ENCODE data around the gene ITGAE.

ITGAE gene

GRCh38 chr17:3732210-3732621 is 68.8 kb downstream of the ITGAE start:
- Histone ChIP-seq H3K27ac (ENCODE audit: extremely low read depth, low read depth, low read length) (no peak overlapping the region), H3K36me3 (ENCODE audit: control insufficient read depth in 2 of 2, insufficient read depth in 1 of 2, low read length in 2 of 2) (peaks cover 14% of the 10 kb centered on the region in 2 experiments), H3K9me3 (ENCODE audit: control insufficient read depth, insufficient read depth, low read depth, low read length) (no peaks in the 10 kb centered on the region), H3K4me1 (ENCODE audit: control insufficient read depth, insufficient read depth, low read length) (no peaks in the 10 kb centered on the region), H3K4me3 (ENCODE audit: low read depth, low read length) (no peak overlapping the region)
- TF ChIP-seq ZBTB17 (tag by site-specific recombination; IDR thresholded peaks at IDR 0.05), result peak; percentile 13; the same call in 1 of the 2 replicates
- TF ChIP-seq ZSCAN30 (tag by site-specific recombination; IDR thresholded peaks at IDR 0.05), result no peak
- no peak for TF ChIP-seq ZNF426 (tag by site-specific recombination; IDR thresholded peaks at IDR 0.05)
- POLR2A ChIA-PET, result no interaction called here
- CTCF ChIA-PET, result interaction anchor here (0.6 to 9.6 kb wide), 6 partner anchors 8 to 669 kb away, joined by 3 to 172 read pairs (median 12); partner anchors contain the start of genes HASPIN and NCBP3

- ChIA-PET POLR2A (interaction anchor here (0.6 to 1.1 kb wide), 2 partner anchors 24 to 116 kb away, joined by 3 read pairs; no protein-coding TSS in a partner anchor), CTCF (interaction anchor here (0.7 to 1.7 kb wide), 2 partner anchors 97 to 344 kb away, joined by 3 to 4 read pairs; no protein-coding TSS in a partner anchor)
- Histone ChIP-seq H3K4me1 (ENCODE audit: control insufficient read depth, insufficient read depth, low read length) (no peaks in the 10 kb centered on the region), H3K4me3 (ENCODE audit: low read depth, low read length) (no peak overlapping the region), H3K36me3 (ENCODE audit: control insufficient read depth in 2 of 2, insufficient read depth in 1 of 2, low read length in 2 of 2) (peaks cover 24 to 26% of the 10 kb centered on the region in 2 experiments), H3K9me3 (ENCODE audit: control insufficient read depth, insufficient read depth, low read depth, low read length) (no peaks in the 10 kb centered on the region), H3K27ac (ENCODE audit: extremely low read depth, low read depth, low read length) (no peak overlapping the region)
- TF ChIP-seq IKZF3 (tag by site-specific recombination; IDR thresholded peaks at IDR 0.05) (no peak), PRDM1 (tag by site-specific recombination; IDR thresholded peaks at IDR 0.05) (0 out of 2 replicates have a peak, but pooled peaks have one; percentile 11), ZBTB17 (tag by site-specific recombination; IDR thresholded peaks at IDR 0.05) (peak; percentile 29; the same call in 1 of the 2 replicates), ZNF26 (tag by site-specific recombination; IDR thresholded peaks at IDR 0.05) (no peak), PRDM10 (tag by site-specific recombination; IDR thresholded peaks at IDR 0.05) (peak; percentile 83), CTCF (tag by site-specific recombination; IDR thresholded peaks at IDR 0.05) (no peak)
These were observed 70.0 kb downstream of the ITGAE start for GRCh38 chr17:3730881-3731429.

- Histone ChIP-seq H3K9me3 (ENCODE audit: control insufficient read depth, insufficient read depth, low read depth, low read length) (no peaks in the 10 kb centered on the region), H3K27ac (ENCODE audit: extremely low read depth, low read depth, low read length) (no peak overlapping the region), H3K4me1 (ENCODE audit: control insufficient read depth, insufficient read depth, low read length) (peaks cover 5% of the 10 kb centered on the region), H3K36me3 (ENCODE audit: control insufficient read depth in 2 of 2, insufficient read depth in 1 of 2, low read length in 2 of 2) (peaks cover 28 to 36% of the 10 kb centered on the region in 2 experiments), H3K4me3 (ENCODE audit: low read depth, low read length) (no peak overlapping the region)
- ChIA-PET CTCF (interaction anchor here (1.7 to 8.4 kb wide), 2 partner anchors 9 to 98 kb away, joined by 4 to 84 read pairs; no protein-coding TSS in a partner anchor), POLR2A (no interaction called here)
- TF ChIP-seq ZNF280C (tag by site-specific recombination; IDR thresholded peaks at IDR 0.05) (no peak), KLF1 (tag by site-specific recombination; IDR thresholded peaks at IDR 0.05) (no peak), ZNF202 (tag by site-specific recombination; IDR thresholded peaks at IDR 0.05; ENCODE audit: borderline replicate concordance) (no peak), ZNF600 (tag by site-specific recombination; IDR thresholded peaks at IDR 0.05) (no peak), OVOL3 (tag by site-specific recombination; IDR thresholded peaks at IDR 0.05) (no peak), ZNF2 (tag by site-specific recombination; IDR thresholded peaks at IDR 0.05) (no peak), ZNF561 (tag by site-specific recombination; IDR thresholded peaks at IDR 0.05; ENCODE audit: borderline replicate concordance) (no peak), ZNF433 (tag by site-specific recombination; IDR thresholded peaks at IDR 0.05; ENCODE audit: low read depth) (no peak), ZNF654 (tag by site-specific recombination; IDR thresholded peaks at IDR 0.05; ENCODE audit: low read depth) (no peak), ZBTB7A (tag by site-specific recombination; IDR thresholded peaks at IDR 0.05; ENCODE audit: low read depth) (no peak)
These were observed 71.1 kb downstream of the ITGAE start for GRCh38 chr17:3729881-3730280.

Measured in HEK293 (cell line).